GM21526 (cell line): ENCODE results near the gene DPP6.
"Not testable (repeated sequence)": the region's sequence is repeated elsewhere in the genome, so short reads cannot be mapped to it uniquely, and the experiment has no call there.

Source experiments
- ATAC-seq: cut with Tn5 transposase; IDR thresholded peaks from one replicate; pipeline ENCODE4 v1.9.1; 2021; ENCODE audit warnings: moderate library complexity; ENCODE audit not compliant: unreplicated experiment, low FRiP score

Gene DPP6

GRCh38 chr7:154051643-154052529, at the start of gene DPP6:
TSS of gene DPP6 (plus strand) at chr7:154052398.
- ATAC-seq, result not testable (repeated sequence)

- ATAC-seq, result not testable (repeated sequence)
These were observed 42.7 kb upstream of the DPP6 start for GRCh38 chr7:154009423-154009911.

GRCh38 chr7:154010726-154011568, 41.3 kb upstream of the DPP6 start:
- not testable (repeated sequence) for ATAC-seq

GRCh38 chr7:154012800-154013199, 39.4 kb upstream of the DPP6 start:
- not testable (repeated sequence) for ATAC-seq

- not testable (repeated sequence) for ATAC-seq
These were observed 36.6 kb upstream of the DPP6 start for GRCh38 chr7:154015636-154016035.

GRCh38 chr7:154018354-154018753, 33.8 kb upstream of the DPP6 start:
- ATAC-seq, result not testable (repeated sequence)

- ATAC-seq, result not testable (repeated sequence)
These were observed 24.4 kb upstream of the DPP6 start for GRCh38 chr7:154027805-154028204.

GRCh38 chr7:154030476-154031080, 21.6 kb upstream of the DPP6 start:
- ATAC-seq, result not testable (repeated sequence)

- ATAC-seq, result peak; percentile 77
These were observed 12.6 kb upstream of the DPP6 start for GRCh38 chr7:154039466-154040165.

- not testable (repeated sequence) for ATAC-seq
These were observed 1.8 kb upstream of the DPP6 start for GRCh38 chr7:154050394-154050793.

- ATAC-seq, result not testable (repeated sequence)
These were observed 1.1 kb upstream of the DPP6 start for GRCh38 chr7:154051006-154051642.

- ATAC-seq, result not testable (repeated sequence)
These were observed 493 bp downstream of the DPP6 start for GRCh38 chr7:154052530-154053252.

GRCh38 chr7:154053466-154054312, 1.5 kb downstream of the DPP6 start:
- ATAC-seq, result not testable (repeated sequence)

GRCh38 chr7:154054664-154055063, 2.5 kb downstream of the DPP6 start:
- not testable (repeated sequence) for ATAC-seq

- not testable (repeated sequence) for ATAC-seq
These were observed 3.4 kb downstream of the DPP6 start for GRCh38 chr7:154055491-154056106.

- ATAC-seq, result not testable (repeated sequence)
These were observed 6.6 kb downstream of the DPP6 start for GRCh38 chr7:154058783-154059182.

GRCh38 chr7:154060551-154060950, 8.4 kb downstream of the DPP6 start:
- not testable (repeated sequence) for ATAC-seq
